ENCODE results near the gene S100A16. TPM values are rescaled to one million over a fixed set of nuclear protein-coding genes. Genes with fewer than 3 reads are reported as not detected.

S100A16 gene
- polyA plus RNA-seq, 2 of the 4 experiments (the other 2 are of a cell fraction), result 270 to 298 TPM

DNA sequence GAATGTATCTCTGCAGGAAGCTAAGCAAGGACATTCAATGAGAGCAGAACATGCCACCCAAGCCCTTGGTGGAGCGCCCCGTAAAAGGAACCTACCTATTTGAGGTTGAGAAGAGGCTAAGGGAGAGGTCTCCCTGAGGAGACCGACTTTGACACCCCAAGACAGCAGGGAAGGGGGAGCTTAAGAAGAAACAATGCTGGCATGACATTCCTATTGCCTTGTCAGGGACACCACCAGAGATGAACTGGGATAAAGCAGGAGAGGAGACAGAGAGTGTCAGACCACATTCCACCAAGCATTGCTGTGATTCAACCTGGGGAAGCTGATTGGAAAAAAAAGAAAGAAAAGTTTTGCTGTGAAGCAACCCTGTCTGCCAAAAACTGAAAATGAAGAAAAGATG lies 34.0 kb downstream of the S100A16 start:
- POLR2A ChIA-PET, result no interaction called here
- FAIRE-seq (no peak), ATAC-seq (peak in 1 of 2 experiments; percentile 59; a peak in 3 of 6 replicates), DNase-seq (ENCODE audit: low read depth in 1 of 2, low spot score in 1 of 2) (no peak)
- WGBS (ENCODE audit: missing lambda C conversion rate), result 51% methylated on average over 3 of the region's 3 CpGs
- Histone ChIP-seq H3K4me1 (peaks cover 24% of the 10 kb centered on the region), H3K9me3 (no peaks in the 10 kb centered on the region), H3K27ac (0 out of 6 replicates have a peak overlapping the region, but pooled peaks of 1 of the 2 experiments have one; percentile 36), H3K4me2 (peak overlapping the region; percentile 4; the same call in 1 of the 3 replicates), H3K4me3 (no peak overlapping the region)
- CTCF ChIA-PET, result interaction anchor here (1.0 to 4.3 kb wide), 4 partner anchors 10 to 49 kb away, joined by 3 to 29 read pairs (median 16); partner anchors contain the start of genes S100A1 and S100A13
- no peak for TF ChIP-seq ZC3H11A (IDR thresholded peaks at IDR 0.05)
- TF ChIP-seq RARB (CRISPR knock-in tag; IDR thresholded peaks at IDR 0.05), result no peak
- TF ChIP-seq HOXB13 (CRISPR knock-in tag; IDR thresholded peaks at IDR 0.05; ENCODE audit: low read depth), result no peak
- TF ChIP-seq, protein P1, sequence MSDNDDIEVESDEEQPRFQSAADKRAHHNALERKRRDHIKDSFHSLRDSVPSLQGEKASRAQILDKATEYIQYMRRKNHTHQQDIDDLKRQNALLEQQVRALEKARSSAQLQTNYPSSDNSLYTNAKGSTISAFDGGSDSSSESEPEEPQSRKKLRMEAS (IDR thresholded peaks at IDR 0.05), result no peak
- TF ChIP-seq HOXA7 (CRISPR knock-in tag; IDR thresholded peaks at IDR 0.05), result no peak
- no peak for TF ChIP-seq MAZ (IDR thresholded peaks at IDR 0.05; ENCODE audit: borderline replicate concordance, low read depth, low read length)
- no peak for TF ChIP-seq ATOH8 (CRISPR knock-in tag; IDR thresholded peaks at IDR 0.05; ENCODE audit: low read depth)
- no peak for TF ChIP-seq NR3C1 (IDR thresholded peaks at IDR 0.05)
- TF ChIP-seq EHMT2 (IDR thresholded peaks at IDR 0.05; ENCODE audit: low read depth), result no peak
- TF ChIP-seq ZFP36 (IDR thresholded peaks at IDR 0.05; ENCODE audit: borderline replicate concordance, partially characterized antibody), result no peak
- TF ChIP-seq CHD2 (IDR thresholded peaks at IDR 0.05; ENCODE audit: low read length, partially characterized antibody), result no peak
- no peak for TF ChIP-seq ESRRA (IDR thresholded peaks at IDR 0.05; ENCODE audit: borderline replicate concordance, low read length)

- DNase-seq (ENCODE audit: low read depth in 1 of 2, low spot score in 1 of 2) (no peak), ATAC-seq (peak; percentile 34 to 71; a peak in 4 of 6 replicates), FAIRE-seq (peak; percentile 43)
- TF ChIP-seq, protein P1 (IDR thresholded peaks at IDR 0.05), result no peak
- no peak for TF ChIP-seq FOSB (CRISPR knock-in tag; IDR thresholded peaks at IDR 0.05)
- no peak for TF ChIP-seq RARB (CRISPR knock-in tag; IDR thresholded peaks at IDR 0.05)
- no peak for TF ChIP-seq KDM5A (IDR thresholded peaks at IDR 0.05)
- H3K4me2 ChIP-seq, result peak overlapping the region; percentile 48; the same call in 2 of the 3 replicates
- no peak overlapping the region for H3K4me3 ChIP-seq
- peaks cover 21% of the 10 kb centered on the region for H3K4me1 ChIP-seq
- H3K9me3 ChIP-seq, result no peaks in the 10 kb centered on the region
- peak overlapping the region in 1 of 2 experiments; percentile 69; a peak in 2 of 6 replicates for H3K27ac ChIP-seq
- POLR2A ChIA-PET, result interaction anchor here (1.3 kb wide), 1 partner anchor 55 kb away, joined by 5 read pairs; the partner anchor contains the start of gene CHTOP
- CTCF ChIA-PET, result interaction anchor here (1.0 to 4.3 kb wide), 5 partner anchors 10 to 224 kb away, joined by 3 to 29 read pairs (median 7); partner anchors contain the start of genes S100A1 and S100A13
Measured at GRCh38 chr1:153578490-153578889, 34.4 kb downstream of the S100A16 start.

- Histone ChIP-seq H3K4me2 (peak overlapping the region; percentile 48), H3K9me3 (no peaks in the 10 kb centered on the region), H3K27ac (peak overlapping the region in 1 of 2 experiments; percentile 69; a peak in 3 of 6 replicates), H3K4me1 (peaks cover 26% of the 10 kb centered on the region), H3K4me3 (no peak overlapping the region)
- POLR2A ChIA-PET, result interaction anchor here (0.7 to 1.3 kb wide), 5 partner anchors 8 to 413 kb away, joined by 3 to 6 read pairs (median 4); partner anchors contain the start of gene CHTOP
- TF ChIP-seq CHD2 (IDR thresholded peaks at IDR 0.05; ENCODE audit: low read length, partially characterized antibody) (no peak), CEBPB (IDR thresholded peaks at IDR 0.05) (no peak), TP53 (CRISPR knock-in tag; IDR thresholded peaks at IDR 0.05) (no peak), CBX8 (IDR thresholded peaks at IDR 0.05) (no peak), POLR2AphosphoS2 (conservative IDR thresholded peaks at IDR 0.05; ENCODE audit: low read length) (no peak), BHLHE40 (IDR thresholded peaks at IDR 0.05; ENCODE audit: low read depth, low read length) (no peak), MAZ (IDR thresholded peaks at IDR 0.05; ENCODE audit: borderline replicate concordance, low read depth, low read length) (no peak), HOXB5 (CRISPR knock-in tag; IDR thresholded peaks at IDR 0.05) (no peak), KDM1A (IDR thresholded peaks at IDR 0.05; ENCODE audit: low read depth) (no peak), ESRRA (IDR thresholded peaks at IDR 0.05; ENCODE audit: borderline replicate concordance, low read length) (no peak), SREBF2 (IDR thresholded peaks at IDR 0.05) (no peak), USF2 (IDR thresholded peaks at IDR 0.05) (no peak), MAFK (IDR thresholded peaks at IDR 0.05; ENCODE audit: partially characterized antibody) (no peak), ZFP36 (IDR thresholded peaks at IDR 0.05; ENCODE audit: borderline replicate concordance, partially characterized antibody) (no peak), HMGXB4 (CRISPR knock-in tag; IDR thresholded peaks at IDR 0.05; ENCODE audit: borderline replicate concordance) (no peak), EHF (CRISPR knock-in tag; IDR thresholded peaks at IDR 0.05) (no peak)
- TF ChIP-seq, protein P2, sequence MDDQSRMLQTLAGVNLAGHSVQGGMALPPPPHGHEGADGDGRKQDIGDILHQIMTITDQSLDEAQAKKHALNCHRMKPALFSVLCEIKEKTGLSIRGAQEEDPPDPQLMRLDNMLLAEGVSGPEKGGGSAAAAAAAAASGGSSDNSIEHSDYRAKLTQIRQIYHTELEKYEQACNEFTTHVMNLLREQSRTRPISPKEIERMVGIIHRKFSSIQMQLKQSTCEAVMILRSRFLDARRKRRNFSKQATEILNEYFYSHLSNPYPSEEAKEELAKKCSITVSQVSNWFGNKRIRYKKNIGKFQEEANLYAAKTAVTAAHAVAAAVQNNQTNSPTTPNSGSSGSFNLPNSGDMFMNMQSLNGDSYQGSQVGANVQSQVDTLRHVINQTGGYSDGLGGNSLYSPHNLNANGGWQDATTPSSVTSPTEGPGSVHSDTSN (IDR thresholded peaks at IDR 0.05), result no peak
- TF ChIP-seq, protein P3, sequence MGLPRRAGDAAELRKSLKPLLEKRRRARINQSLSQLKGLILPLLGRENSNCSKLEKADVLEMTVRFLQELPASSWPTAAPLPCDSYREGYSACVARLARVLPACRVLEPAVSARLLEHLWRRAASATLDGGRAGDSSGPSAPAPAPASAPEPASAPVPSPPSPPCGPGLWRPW (IDR thresholded peaks at IDR 0.05), result no peak
- 47% methylated on average over 9 of the region's 9 CpGs for WGBS (ENCODE audit: missing lambda C conversion rate)
- ATAC-seq (peak; percentile 31 to 66; a peak in 3 of 6 replicates), FAIRE-seq (no peak), DNase-seq (ENCODE audit: low read depth in 1 of 2, low spot score in 1 of 2) (no peak)
- CTCF ChIA-PET, result interaction anchor here (0.6 to 4.3 kb wide), 16 partner anchors 9 to 409 kb away, joined by 3 to 29 read pairs (median 3); partner anchors contain the start of genes RAB13, S100A1, S100A13 and S100A6
Measured at GRCh38 chr1:153577624-153578051, 35.3 kb downstream of the S100A16 start.

Measured in A549 (cell line).